ENCODE measurements around the gene KIAA0753.

DNA sequence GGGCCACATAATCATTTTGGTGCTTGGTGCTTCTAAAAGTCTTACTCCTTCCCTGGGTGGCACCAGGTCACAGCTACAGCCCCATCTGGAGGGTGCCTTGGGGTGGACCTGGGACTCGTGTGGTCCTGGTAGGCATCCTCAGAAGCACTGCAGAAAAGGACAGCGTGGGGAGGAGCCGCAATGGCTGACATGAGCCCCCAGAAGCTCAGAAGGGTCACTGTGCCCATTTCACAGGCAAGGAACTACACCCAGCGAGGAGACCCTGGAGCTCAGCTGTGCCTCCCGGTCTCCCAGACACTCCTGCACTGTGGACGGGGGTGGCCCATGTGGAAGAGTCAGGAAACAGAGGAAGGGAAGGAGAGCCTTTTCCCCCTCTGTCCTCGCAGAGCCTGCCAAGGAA lies 37.4 kb upstream of the KIAA0753 start:
- TF ChIP-seq YY1 (IDR thresholded peaks at IDR 0.05; ENCODE audit: low read depth, low read length), result no peak
- TF ChIP-seq JUND (IDR thresholded peaks at IDR 0.05; ENCODE audit: low read length), result no peak
- TF ChIP-seq, protein P1, sequence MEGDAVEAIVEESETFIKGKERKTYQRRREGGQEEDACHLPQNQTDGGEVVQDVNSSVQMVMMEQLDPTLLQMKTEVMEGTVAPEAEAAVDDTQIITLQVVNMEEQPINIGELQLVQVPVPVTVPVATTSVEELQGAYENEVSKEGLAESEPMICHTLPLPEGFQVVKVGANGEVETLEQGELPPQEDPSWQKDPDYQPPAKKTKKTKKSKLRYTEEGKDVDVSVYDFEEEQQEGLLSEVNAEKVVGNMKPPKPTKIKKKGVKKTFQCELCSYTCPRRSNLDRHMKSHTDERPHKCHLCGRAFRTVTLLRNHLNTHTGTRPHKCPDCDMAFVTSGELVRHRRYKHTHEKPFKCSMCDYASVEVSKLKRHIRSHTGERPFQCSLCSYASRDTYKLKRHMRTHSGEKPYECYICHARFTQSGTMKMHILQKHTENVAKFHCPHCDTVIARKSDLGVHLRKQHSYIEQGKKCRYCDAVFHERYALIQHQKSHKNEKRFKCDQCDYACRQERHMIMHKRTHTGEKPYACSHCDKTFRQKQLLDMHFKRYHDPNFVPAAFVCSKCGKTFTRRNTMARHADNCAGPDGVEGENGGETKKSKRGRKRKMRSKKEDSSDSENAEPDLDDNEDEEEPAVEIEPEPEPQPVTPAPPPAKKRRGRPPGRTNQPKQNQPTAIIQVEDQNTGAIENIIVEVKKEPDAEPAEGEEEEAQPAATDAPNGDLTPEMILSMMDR (IDR thresholded peaks at IDR 0.05; ENCODE audit: control extremely low read depth in 1 of 3, insufficient read depth in 1 of 3, low read depth in 1 of 3, low read length in 3 of 3), result no peak
- no peak for TF ChIP-seq GTF2F1 (IDR thresholded peaks at IDR 0.05; ENCODE audit: borderline replicate concordance, low read depth, low read length)
